H1 (cell line): ENCODE data around the gene PHTF2.

Experiments
- BRCA1 ChIP-seq: IDR thresholded peaks from 2 replicates; pipeline ENCODE4 v1.6.1; 2012; ENCODE audit warnings: low read depth, low read length, improper control_type of control experiment
- CBX5 ChIP-seq: fragments of 300-800, 300-1000 bp; sonication (generic); IDR thresholded peaks from 2 replicates; pipeline ENCODE4 v1.7.1; 2016; ENCODE audit warnings: antibody characterized with exemption, low read length, low read depth
- CEBPB ChIP-seq: IDR thresholded peaks from 2 replicates; pipeline ENCODE4 v1.6.1; 2012; ENCODE audit warnings: low read depth, low read length
- FOSL1 ChIP-seq: IDR thresholded peaks from 2 replicates; pipeline ENCODE4 v1.6.1; 2011; ENCODE audit warnings: mild to moderate bottlenecking, low read depth, low read length, moderate library complexity; ENCODE audit not compliant: insufficient read depth
- GABPA ChIP-seq: IDR thresholded peaks from 2 replicates; pipeline ENCODE4 v1.6.1; 2011; ENCODE audit warnings: mild to moderate bottlenecking, low read length, moderate library complexity, borderline replicate concordance; ENCODE audit not compliant: insufficient read depth
- HDAC2 ChIP-seq, 2 experiments: fragments of 300-600 bp in 1 of 2; sonication (generic) in 1 of 2; IDR thresholded peaks; 2 replicates each; pipeline ENCODE4 v1.6.1; 2011 to 2012; ENCODE audit warnings: low read depth in 2 of 2, low read length in 2 of 2, mild to moderate bottlenecking in 2 of 2, moderate library complexity in 2 of 2, borderline replicate concordance in 1 of 2, inconsistent platforms in 1 of 2
- TEAD4 ChIP-seq: IDR thresholded peaks from 2 replicates; pipeline ENCODE4 v1.6.1; 2012; ENCODE audit warnings: low read depth, low read length, inconsistent platforms, mixed read lengths
- YY1 ChIP-seq: IDR thresholded peaks from 2 replicates; pipeline ENCODE4 v1.6.1; 2011; ENCODE audit warnings: low read depth, mild to moderate bottlenecking, low read length
- TF ChIP-seq, protein P1 (sequence below), 3 experiments: IDR thresholded peaks; 1 replicate in 2 of 3; 2 replicates in 1 of 3; pipeline versions ENCODE4 v1.5.1 to v1.6.1; 2011; ENCODE audit warnings: low read length in 3 of 3, mild to moderate bottlenecking in 3 of 3, inconsistent platforms in 2 of 3, low read depth in 1 of 3, moderate library complexity in 1 of 3; ENCODE audit not compliant: insufficient read depth in 1 of 3; ENCODE audit errors: control extremely low read depth in 1 of 3

DNA sequence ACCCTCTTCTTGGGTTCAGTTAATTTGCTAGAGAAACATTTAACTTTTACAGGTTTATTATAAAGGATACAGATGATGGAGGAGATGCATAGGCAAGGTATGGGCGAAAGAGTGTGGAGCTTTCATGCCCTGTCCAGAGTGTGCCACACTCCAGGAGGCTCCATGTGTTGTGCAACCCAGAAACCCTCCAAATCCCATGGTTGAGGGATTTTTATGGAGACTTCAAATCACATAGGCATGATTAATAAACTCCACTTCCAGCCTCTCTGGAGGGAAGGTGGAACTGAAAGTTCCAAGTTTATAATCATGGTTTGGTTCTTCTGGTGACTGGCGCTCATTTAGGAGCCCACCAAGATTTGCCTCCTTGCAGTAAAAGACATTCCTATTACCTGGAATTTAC is 159.9 kb downstream of the PHTF2 start:
- TF ChIP-seq YY1 (no peak), TEAD4 (no peak), GABPA (no peak), CEBPB (no peak), FOSL1 (no peak), BRCA1 (no peak), CBX5 (no peak), HDAC2 (IDR thresholded peaks at IDR 0.05; ENCODE audit: borderline replicate concordance in 1 of 2, low read depth in 2 of 2, low read length in 2 of 2) (no peak)
- TF ChIP-seq, protein P1, sequence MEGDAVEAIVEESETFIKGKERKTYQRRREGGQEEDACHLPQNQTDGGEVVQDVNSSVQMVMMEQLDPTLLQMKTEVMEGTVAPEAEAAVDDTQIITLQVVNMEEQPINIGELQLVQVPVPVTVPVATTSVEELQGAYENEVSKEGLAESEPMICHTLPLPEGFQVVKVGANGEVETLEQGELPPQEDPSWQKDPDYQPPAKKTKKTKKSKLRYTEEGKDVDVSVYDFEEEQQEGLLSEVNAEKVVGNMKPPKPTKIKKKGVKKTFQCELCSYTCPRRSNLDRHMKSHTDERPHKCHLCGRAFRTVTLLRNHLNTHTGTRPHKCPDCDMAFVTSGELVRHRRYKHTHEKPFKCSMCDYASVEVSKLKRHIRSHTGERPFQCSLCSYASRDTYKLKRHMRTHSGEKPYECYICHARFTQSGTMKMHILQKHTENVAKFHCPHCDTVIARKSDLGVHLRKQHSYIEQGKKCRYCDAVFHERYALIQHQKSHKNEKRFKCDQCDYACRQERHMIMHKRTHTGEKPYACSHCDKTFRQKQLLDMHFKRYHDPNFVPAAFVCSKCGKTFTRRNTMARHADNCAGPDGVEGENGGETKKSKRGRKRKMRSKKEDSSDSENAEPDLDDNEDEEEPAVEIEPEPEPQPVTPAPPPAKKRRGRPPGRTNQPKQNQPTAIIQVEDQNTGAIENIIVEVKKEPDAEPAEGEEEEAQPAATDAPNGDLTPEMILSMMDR (IDR thresholded peaks at IDR 0.05; ENCODE audit: control extremely low read depth in 1 of 3, insufficient read depth in 1 of 3, low read depth in 1 of 3, low read length in 3 of 3), result no peak
